Measurements from ENCODE around the gene NSUN6. TPM values are rescaled to one million over a fixed set of nuclear protein-coding genes. Genes with fewer than 3 reads are reported as not detected.

NSUN6 gene
- total RNA-seq, 3 donors from 2014 or later, result 11.8 to 28.4 (median 18.0) TPM

DNA sequence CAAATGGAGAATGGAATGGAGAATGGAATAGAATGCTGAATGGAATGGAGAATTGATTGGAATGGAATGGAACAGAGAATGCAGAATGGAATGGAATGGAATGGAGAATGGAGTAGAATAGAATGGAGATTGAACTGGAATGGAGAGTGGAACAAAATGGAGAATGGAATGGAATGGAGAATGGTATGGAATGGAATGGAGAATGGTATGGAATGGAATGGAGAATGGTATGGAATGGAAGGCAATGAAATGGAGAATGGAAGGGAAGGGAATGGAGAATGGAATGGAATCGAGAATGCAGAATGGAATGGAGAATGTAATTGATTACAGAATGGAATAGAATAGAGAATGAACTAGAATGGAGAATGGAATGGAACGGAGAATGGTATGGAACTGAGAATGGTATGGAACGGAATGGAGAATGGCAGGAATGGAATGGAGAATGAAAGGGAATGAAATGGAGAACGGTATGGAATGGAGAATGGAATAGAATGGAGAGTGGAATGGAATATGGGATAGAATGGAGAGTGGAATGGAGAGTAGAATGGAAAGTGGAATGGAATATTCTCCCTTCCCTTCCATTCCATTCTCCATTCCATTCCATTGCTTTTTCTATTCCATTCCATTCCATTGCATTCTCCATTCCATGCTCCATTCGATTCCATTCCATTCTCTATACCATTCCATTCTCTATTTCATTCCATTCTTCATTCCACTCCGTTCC, 88.2 kb downstream of the NSUN6 start:
- no peaks in the 10 kb centered on the region for H3K4me1 ChIP-seq
- intact Hi-C loops (cut with DNase I; ENCODE audit: low total_unique reads), result no loop called here
- TF ChIP-seq, protein P1, sequence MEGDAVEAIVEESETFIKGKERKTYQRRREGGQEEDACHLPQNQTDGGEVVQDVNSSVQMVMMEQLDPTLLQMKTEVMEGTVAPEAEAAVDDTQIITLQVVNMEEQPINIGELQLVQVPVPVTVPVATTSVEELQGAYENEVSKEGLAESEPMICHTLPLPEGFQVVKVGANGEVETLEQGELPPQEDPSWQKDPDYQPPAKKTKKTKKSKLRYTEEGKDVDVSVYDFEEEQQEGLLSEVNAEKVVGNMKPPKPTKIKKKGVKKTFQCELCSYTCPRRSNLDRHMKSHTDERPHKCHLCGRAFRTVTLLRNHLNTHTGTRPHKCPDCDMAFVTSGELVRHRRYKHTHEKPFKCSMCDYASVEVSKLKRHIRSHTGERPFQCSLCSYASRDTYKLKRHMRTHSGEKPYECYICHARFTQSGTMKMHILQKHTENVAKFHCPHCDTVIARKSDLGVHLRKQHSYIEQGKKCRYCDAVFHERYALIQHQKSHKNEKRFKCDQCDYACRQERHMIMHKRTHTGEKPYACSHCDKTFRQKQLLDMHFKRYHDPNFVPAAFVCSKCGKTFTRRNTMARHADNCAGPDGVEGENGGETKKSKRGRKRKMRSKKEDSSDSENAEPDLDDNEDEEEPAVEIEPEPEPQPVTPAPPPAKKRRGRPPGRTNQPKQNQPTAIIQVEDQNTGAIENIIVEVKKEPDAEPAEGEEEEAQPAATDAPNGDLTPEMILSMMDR (IDR thresholded peaks at IDR 0.05), result no peak
- no peak for TF ChIP-seq POLR2A (IDR thresholded peaks at IDR 0.05)
- TF ChIP-seq POLR2AphosphoS5 (IDR thresholded peaks at IDR 0.05), result no peak
- H3K4me3 ChIP-seq, result no peak overlapping the region
- DNase-seq (ENCODE audit: low spot score in 2 of 2), result no peak
- peaks cover 13 to 21% of the 10 kb centered on the region in 2 donors for H3K9me3 ChIP-seq
- H3K27ac ChIP-seq, result no peak overlapping the region
- H3K27me3 ChIP-seq, result no peaks in the 10 kb centered on the region
- H3K36me3 ChIP-seq, result no peaks in the 10 kb centered on the region

DNA sequence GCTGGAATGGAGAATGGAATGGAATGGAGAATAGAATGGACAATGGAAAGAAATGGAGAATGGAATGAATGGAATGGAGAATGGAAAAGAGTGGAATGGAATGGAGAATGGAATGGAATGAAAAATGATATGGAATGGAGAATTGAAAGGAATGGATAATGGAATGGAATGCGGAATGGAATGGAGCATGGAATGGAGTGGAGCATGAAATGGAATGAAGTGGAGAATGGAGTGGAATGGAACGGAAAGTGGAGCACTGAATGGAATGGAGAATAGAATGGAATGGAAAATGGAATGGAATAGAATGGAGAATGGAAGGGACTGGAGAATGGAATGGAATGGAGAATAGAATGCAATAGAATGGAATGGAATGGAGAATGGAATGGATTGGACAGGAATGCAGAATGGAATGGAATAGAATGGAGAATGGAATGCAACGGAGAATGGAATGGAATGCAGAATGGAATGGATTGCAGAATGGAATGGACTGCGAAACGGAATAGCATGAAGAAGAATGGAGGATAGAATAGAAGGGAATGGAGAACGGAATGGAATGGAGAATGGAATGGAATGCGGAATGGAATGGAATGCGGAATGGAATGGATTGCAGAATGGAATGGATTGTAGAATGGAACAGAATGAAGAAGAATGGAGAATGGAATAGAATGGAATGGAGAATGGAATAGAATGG, 89.4 kb downstream of the NSUN6 start:
- intact Hi-C loops (cut with DNase I; ENCODE audit: low total_unique reads), result no loop called here
- Histone ChIP-seq H3K4me3 (no peak overlapping the region), H3K27ac (no peak overlapping the region), H3K27me3 (no peaks in the 10 kb centered on the region), H3K36me3 (no peaks in the 10 kb centered on the region), H3K9me3 (peaks cover 12 to 21% of the 10 kb centered on the region in 2 donors), H3K4me1 (no peaks in the 10 kb centered on the region)
- TF ChIP-seq, protein P1 (IDR thresholded peaks at IDR 0.05), result no peak
- no peak for TF ChIP-seq POLR2AphosphoS5 (IDR thresholded peaks at IDR 0.05)
- TF ChIP-seq POLR2A (IDR thresholded peaks at IDR 0.05), result no peak
- no peak for DNase-seq (ENCODE audit: low spot score in 2 of 2)

DNA sequence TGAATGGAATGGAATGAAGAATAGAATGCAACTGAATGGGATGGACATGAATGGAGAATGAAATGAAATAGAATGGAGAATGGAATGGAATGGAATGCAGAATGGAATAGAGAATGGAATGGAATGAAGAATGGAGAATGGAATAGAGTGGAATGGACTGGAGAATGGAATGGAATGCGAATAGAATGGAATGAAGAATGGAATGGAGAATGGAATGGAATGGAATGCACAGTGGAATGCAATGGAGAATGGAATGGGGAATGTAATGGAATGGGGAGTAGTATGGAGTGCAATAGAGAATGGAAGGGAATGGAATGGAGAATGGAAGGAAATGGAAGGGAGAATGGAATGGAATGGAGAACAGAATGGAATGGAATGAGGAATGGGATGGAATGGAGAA, 93.4 kb downstream of the NSUN6 start:
- no peaks in the 10 kb centered on the region for H3K36me3 ChIP-seq
- H3K4me3 ChIP-seq, result no peak overlapping the region
- intact Hi-C loops (cut with DNase I; ENCODE audit: low total_unique reads), result no loop called here

DNA sequence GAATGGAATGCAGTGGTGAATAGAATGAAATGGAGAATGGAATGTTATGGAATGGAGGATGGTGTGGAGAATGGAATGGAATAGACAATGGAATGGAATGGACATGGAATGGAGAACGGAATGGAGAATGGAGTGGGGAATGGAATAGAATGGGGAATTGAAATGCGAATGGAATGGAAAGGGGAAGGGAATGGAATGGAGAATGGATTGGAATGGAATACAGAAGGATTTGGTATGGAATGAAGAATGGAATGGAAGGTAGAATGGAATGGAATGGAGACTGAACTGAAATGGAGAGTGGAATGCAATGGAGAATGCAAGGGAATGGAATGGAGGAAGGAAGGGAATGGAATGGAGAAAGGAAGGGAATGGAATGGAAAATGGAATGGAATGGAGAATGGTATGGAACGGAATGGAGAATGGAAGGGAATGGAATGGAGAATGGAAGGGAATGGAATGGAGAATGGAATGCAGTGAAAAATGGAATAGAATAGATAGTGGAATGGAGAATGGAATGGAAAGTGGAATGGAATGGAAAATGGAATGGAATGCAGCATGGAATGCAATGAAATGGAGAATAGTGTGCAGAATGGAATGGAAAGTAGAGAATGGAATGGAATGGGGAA, 94.8 kb downstream of the NSUN6 start:
- intact Hi-C loops (cut with DNase I; ENCODE audit: low total_unique reads), result no loop called here
- H3K9me3 ChIP-seq, result peaks cover 7 to 9% of the 10 kb centered on the region in 2 donors
- DNase-seq (ENCODE audit: low spot score in 2 of 2), result no peak
- H3K36me3 ChIP-seq, result no peaks in the 10 kb centered on the region
- TF ChIP-seq, protein P1 (IDR thresholded peaks at IDR 0.05), result no peak
- no peak for TF ChIP-seq POLR2AphosphoS5 (IDR thresholded peaks at IDR 0.05)
- no peak for TF ChIP-seq POLR2A (IDR thresholded peaks at IDR 0.05)
- H3K27ac ChIP-seq, result no peak overlapping the region
- H3K4me1 ChIP-seq, result no peaks in the 10 kb centered on the region
- no peak overlapping the region for H3K4me3 ChIP-seq
- no peaks in the 10 kb centered on the region for H3K27me3 ChIP-seq

More for the DNA sequence above, 93.4 kb downstream of the NSUN6 start:
- TF ChIP-seq POLR2A (IDR thresholded peaks at IDR 0.05), result no peak
- TF ChIP-seq POLR2AphosphoS5 (IDR thresholded peaks at IDR 0.05), result no peak
- TF ChIP-seq, protein P1 (IDR thresholded peaks at IDR 0.05), result no peak
- DNase-seq (ENCODE audit: low spot score in 2 of 2), result no peak
- no peaks in the 10 kb centered on the region for H3K4me1 ChIP-seq
- no peak overlapping the region for H3K27ac ChIP-seq
- peaks cover 8 to 14% of the 10 kb centered on the region in 2 donors for H3K9me3 ChIP-seq
- H3K27me3 ChIP-seq, result no peaks in the 10 kb centered on the region

DNA sequence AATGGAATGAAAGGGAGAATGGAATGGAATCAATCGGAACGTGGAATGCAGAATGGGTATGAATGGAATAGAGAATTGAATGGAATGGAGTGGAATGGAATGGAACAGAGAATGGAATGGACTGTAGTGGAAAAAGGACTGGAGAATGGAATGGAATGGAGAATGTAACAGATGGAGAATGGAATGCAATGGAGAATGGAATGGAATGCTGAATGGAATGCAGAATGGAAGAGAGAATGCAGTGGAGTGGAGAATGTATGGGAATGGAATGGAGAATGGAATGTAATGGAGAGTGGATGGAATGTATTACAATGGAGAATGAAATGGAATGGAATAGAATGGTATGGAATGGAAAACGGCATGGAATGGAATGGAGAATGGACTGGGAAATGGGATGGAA, 96.9 kb downstream of the NSUN6 start:
- Histone ChIP-seq H3K27ac (no peak overlapping the region), H3K36me3 (no peaks in the 10 kb centered on the region), H3K27me3 (no peaks in the 10 kb centered on the region), H3K9me3 (peaks cover 7 to 9% of the 10 kb centered on the region in 2 donors), H3K4me1 (no peaks in the 10 kb centered on the region), H3K4me3 (no peak overlapping the region)
- TF ChIP-seq POLR2AphosphoS5 (IDR thresholded peaks at IDR 0.05) (no peak), POLR2A (IDR thresholded peaks at IDR 0.05) (no peak)
- TF ChIP-seq, protein P1 (IDR thresholded peaks at IDR 0.05), result no peak
- DNase-seq (ENCODE audit: low spot score in 2 of 2), result no peak
- intact Hi-C loops (cut with DNase I; ENCODE audit: low total_unique reads), result no loop called here
